Left ventricle myocardium inferior (tissue), 1 donor: ENCODE data around the gene KCNB1. TPM values are rescaled to one million over a fixed set of nuclear protein-coding genes. Genes with fewer than 3 reads are reported as not detected.

Experiments used
- DNase-seq: peaks from one replicate; pipeline ENCODE4 v3.0.0-alpha.2; 2020
- H3K27ac ChIP-seq: fragments of 200-600 bp; replicated peaks from 2 replicates; pipeline ENCODE4 v1.8.0; 2021
- H3K27me3 ChIP-seq: fragments of 200-600 bp; 2 replicates; pipeline ENCODE4 v1.8.0; 2021; ENCODE audit warnings: low read depth
- H3K36me3 ChIP-seq: fragments of 200-600 bp; 2 replicates; pipeline ENCODE4 v1.8.0; 2021
- H3K4me1 ChIP-seq: fragments of 200-600 bp; 2 replicates; pipeline ENCODE4 v1.8.0; 2021
- H3K4me3 ChIP-seq: fragments of 200-600 bp; 2 replicates; pipeline ENCODE4 v1.8.0; 2021; ENCODE audit warnings: mild to moderate bottlenecking, moderate library complexity
- H3K9me3 ChIP-seq: fragments of 200-600 bp; replicated peaks from 2 replicates; pipeline ENCODE4 v1.8.0; 2021
- intact Hi-C: fragments of 100-400 bp; cut with micrococcal nuclease; formaldehyde crosslinking; loops from one replicate; pipeline ENCODE4 v1.11.0; 2022
- total RNA-seq: library from RNA; stranded (reverse); fragmentation: NEBNext Ultra II Directional; extraction: Animal tissue kit (Norgen Biotek cat#: 25700); gene quantifications from one replicate; pipeline ENCODE4 v1.2.1, GENCODE V29; 2021
- TF ChIP-seq, protein P1 (sequence below): fragments of 200-600 bp; IDR thresholded peaks from 2 replicates; pipeline ENCODE4 v1.8.0; 2021; ENCODE audit warnings: antibody characterized with exemption, mild to moderate bottlenecking, borderline replicate concordance
- donor health status: DM: no; HTN: yes; CAD: no; lungs with severe emphysema.

The KCNB1 gene
- total RNA-seq, 1 donor from 2014 or later: 0.77 TPM

DNA sequence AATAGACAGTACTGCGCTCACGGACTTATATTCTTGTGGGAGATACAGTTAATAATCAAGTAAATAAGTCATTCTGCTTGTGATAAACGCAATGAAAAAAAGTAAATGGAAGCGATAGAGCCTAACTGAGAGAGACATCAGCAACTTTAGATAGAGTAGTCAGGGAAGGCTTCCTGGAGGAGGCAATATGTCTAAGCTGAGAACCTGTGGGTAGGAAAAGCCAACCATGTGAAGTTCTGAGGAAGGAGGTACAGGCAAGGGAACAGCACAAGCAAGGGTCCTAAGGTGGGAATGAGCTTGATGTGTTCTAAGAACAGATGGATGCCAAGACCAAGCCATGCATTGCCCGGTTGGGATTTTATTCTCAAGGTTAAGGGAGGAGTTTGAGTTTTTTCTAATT, 7.2 kb upstream of the KCNB1 start:
- Histone ChIP-seq H3K9me3 (no peaks in the 10 kb centered on the region), H3K4me1 (peaks cover 3% of the 10 kb centered on the region), H3K27me3 (peaks cover 69% of the 10 kb centered on the region), H3K27ac (no peak overlapping the region), H3K4me3 (no peak overlapping the region), H3K36me3 (no peaks in the 10 kb centered on the region)
- intact Hi-C loops: loop anchor here (10.0 kb wide), 1 partner anchor 105 kb away; no protein-coding TSS in a partner anchor
- TF ChIP-seq, protein P1, sequence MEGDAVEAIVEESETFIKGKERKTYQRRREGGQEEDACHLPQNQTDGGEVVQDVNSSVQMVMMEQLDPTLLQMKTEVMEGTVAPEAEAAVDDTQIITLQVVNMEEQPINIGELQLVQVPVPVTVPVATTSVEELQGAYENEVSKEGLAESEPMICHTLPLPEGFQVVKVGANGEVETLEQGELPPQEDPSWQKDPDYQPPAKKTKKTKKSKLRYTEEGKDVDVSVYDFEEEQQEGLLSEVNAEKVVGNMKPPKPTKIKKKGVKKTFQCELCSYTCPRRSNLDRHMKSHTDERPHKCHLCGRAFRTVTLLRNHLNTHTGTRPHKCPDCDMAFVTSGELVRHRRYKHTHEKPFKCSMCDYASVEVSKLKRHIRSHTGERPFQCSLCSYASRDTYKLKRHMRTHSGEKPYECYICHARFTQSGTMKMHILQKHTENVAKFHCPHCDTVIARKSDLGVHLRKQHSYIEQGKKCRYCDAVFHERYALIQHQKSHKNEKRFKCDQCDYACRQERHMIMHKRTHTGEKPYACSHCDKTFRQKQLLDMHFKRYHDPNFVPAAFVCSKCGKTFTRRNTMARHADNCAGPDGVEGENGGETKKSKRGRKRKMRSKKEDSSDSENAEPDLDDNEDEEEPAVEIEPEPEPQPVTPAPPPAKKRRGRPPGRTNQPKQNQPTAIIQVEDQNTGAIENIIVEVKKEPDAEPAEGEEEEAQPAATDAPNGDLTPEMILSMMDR: no peak
- no peak for DNase-seq

DNA sequence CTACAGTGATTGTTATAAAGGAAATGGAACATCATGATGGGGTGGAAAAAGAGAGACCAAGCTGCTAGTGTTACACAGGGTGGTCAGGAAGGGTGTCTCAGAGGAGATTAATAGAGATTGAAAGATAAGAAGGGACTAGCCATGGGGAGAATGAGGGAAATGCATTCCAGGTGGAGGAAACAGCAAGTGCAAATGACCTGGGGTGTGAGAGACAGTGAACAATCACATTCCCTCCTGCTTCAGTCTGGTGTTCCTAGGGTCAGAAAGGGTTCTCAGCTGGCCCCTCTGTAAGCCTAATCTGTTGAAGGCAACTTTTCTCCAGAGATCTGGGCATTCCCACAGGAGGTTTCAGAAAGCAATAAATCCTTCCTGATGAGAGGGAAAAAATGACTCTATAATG, 3.6 kb upstream of the KCNB1 start:
- no peak overlapping the region for H3K4me3 ChIP-seq
- TF ChIP-seq, protein P1: no peak
- no peak for DNase-seq
- H3K9me3 ChIP-seq: no peaks in the 10 kb centered on the region
- peaks cover 87% of the 10 kb centered on the region for H3K27me3 ChIP-seq
- peaks cover 26% of the 10 kb centered on the region for H3K4me1 ChIP-seq
- intact Hi-C loops: loop anchor here (10.0 kb wide), 1 partner anchor 101 kb away; no protein-coding TSS in a partner anchor
- no peaks in the 10 kb centered on the region for H3K36me3 ChIP-seq
- H3K27ac ChIP-seq: no peak overlapping the region

DNA sequence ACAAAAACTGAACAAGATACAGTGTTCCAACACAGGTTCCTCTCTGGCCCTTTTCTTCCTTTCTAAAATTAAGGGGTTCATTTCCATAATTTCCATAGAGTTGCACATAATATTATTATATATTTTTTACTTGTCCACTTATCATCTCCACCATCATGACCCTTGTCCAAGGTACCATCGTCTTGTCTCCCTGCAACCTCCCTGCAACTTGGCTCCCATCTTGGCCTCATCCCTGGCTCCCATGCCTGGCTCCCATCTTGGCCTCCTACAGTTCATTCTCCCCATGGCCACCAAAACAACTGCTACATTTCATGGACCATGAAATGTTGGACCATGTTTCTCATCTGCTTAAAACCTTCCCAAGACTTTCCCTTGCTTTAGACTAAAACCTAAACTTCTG, 3.1 kb upstream of the KCNB1 start:
- no peak for DNase-seq
- Histone ChIP-seq H3K27me3 (peaks cover 82% of the 10 kb centered on the region), H3K27ac (no peak overlapping the region), H3K4me3 (no peak overlapping the region), H3K9me3 (no peaks in the 10 kb centered on the region), H3K36me3 (no peaks in the 10 kb centered on the region), H3K4me1 (peaks cover 26% of the 10 kb centered on the region)
- TF ChIP-seq, protein P1: no peak
- intact Hi-C loops: loop anchor here (10.0 kb wide), 1 partner anchor 101 kb away; no protein-coding TSS in a partner anchor

DNA sequence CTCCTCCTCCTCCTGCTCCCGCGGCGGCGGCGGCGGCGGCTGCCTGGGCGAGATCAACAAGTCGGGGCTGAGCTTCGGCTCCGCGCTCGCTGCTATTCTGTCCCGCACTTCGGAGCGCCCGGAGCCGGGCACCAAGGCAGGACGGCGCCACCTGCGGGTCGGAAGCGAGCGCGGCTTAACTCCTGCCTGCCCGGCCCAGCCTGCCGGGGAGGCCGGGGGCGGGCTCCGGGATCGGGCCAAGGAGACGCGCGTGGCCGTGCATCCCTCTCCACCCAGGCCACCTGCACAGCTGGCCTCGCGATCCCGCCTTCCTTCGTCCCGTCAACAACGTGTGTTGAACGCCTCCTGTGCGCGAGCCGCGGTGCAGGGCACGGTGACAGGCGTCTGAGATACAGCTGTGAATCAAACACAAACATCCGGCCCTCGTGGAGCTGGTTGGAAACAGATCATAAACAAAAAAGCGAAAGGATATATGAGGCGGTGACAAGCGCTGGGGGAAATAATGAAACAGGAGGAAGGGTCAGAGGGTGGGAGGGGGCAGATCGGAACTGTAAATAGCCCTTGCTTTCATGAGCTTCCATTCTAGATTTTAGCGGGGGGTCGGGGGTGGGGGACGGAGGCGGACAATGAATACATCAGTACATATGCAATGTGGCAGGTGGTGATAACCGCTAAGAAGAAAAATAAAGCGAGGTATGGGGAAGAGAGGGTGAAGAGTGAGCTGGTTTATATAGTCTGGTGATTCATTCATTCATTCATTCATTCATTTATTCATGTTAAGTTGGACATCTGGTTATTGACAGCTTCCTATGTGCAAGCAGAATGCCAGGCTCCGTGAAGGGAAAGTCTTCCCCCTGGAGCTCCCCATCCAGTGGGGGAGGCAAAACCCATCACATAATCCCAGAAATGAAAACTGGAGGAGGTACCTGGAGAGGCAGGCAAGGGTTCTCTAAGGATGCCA, 2.0 kb upstream of the KCNB1 start:
- peaks cover 78% of the 10 kb centered on the region for H3K27me3 ChIP-seq
- no peaks in the 10 kb centered on the region for H3K9me3 ChIP-seq
- DNase-seq: peak; percentile 78
- intact Hi-C loops: loop anchor here (10.0 kb wide), 1 partner anchor 100 kb away; no protein-coding TSS in a partner anchor
- peak overlapping the region; percentile 67 for H3K4me3 ChIP-seq
- H3K36me3 ChIP-seq: no peaks in the 10 kb centered on the region
- H3K27ac ChIP-seq: no peak overlapping the region
- peaks cover 26% of the 10 kb centered on the region for H3K4me1 ChIP-seq
- TF ChIP-seq, protein P1: peak; percentile 84

DNA sequence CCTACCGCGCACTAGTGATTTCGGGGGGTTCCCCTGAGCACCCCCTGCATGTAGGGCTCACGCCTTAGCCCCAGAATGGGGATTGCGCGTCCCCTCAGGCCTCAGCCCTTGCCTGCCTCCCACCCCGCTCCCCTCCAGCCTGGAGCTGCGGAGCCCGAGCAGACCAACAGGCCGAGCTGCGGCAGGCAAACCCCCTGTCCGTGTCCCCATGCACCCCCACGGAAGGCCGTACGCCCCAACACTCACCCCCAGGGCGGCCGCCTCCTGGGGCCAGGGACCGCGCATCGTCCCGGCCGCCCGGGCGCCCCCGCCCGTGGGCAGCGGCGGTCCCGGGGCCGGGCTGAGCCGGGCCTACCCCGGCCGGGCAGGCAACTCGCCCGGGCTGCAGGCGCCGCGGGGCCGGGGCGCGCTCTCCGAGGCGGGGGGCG, 1.2 kb upstream of the KCNB1 start:
- Histone ChIP-seq H3K27me3 (peaks cover 78% of the 10 kb centered on the region), H3K4me1 (peaks cover 26% of the 10 kb centered on the region), H3K9me3 (no peaks in the 10 kb centered on the region), H3K4me3 (peak overlapping the region; percentile 67), H3K36me3 (no peaks in the 10 kb centered on the region), H3K27ac (peak overlapping the region; percentile 58)
- intact Hi-C loops: loop anchor here (10.0 kb wide), 1 partner anchor 99 kb away; no protein-coding TSS in a partner anchor
- DNase-seq: no peak
- TF ChIP-seq, protein P1: no peak
